Liver (tissue), 3 donors: ENCODE results near the gene POMGNT1.

Experiments
- CTCF ChIP-seq: fragments of 150-350 bp; IDR thresholded peaks from 2 replicates; pipeline ENCODE4 v1.5.1; 2017; ENCODE audit warnings: improper control_type of control experiment, low read depth, low read length; ENCODE audit not compliant: missing input control
- HNF4G ChIP-seq: IDR thresholded peaks from 2 replicates; pipeline ENCODE4 v1.6.1; 2016; ENCODE audit warnings: antibody characterized with exemption
- JUND ChIP-seq, 2 donors: IDR thresholded peaks; 2 replicates each; pipeline ENCODE4 v1.6.1; 2016; ENCODE audit warnings: antibody characterized with exemption in 2 of 2
- MAX ChIP-seq: IDR thresholded peaks from 2 replicates; pipeline ENCODE4 v1.6.1; 2016; ENCODE audit warnings: antibody characterized with exemption
- RAD21 ChIP-seq, 2 donors: IDR thresholded peaks; 2 replicates each; pipeline ENCODE4 v1.6.1; 2016; ENCODE audit warnings: antibody characterized with exemption in 2 of 2, mild to moderate bottlenecking in 2 of 2
- REST ChIP-seq: IDR thresholded peaks from 2 replicates; pipeline ENCODE4 v1.6.1; 2016; ENCODE audit warnings: antibody characterized with exemption, mild to moderate bottlenecking
- TAF1 ChIP-seq: conservative IDR thresholded peaks from 2 replicates; pipeline ENCODE4 v1.6.1; 2016; ENCODE audit warnings: antibody characterized with exemption, mild to moderate bottlenecking
- YY1 ChIP-seq: IDR thresholded peaks from 2 replicates; pipeline ENCODE4 v1.6.1; 2016; ENCODE audit warnings: antibody characterized with exemption, mild to moderate bottlenecking
- ZBTB33 ChIP-seq: IDR thresholded peaks from 2 replicates; pipeline ENCODE4 v1.6.1; 2016; ENCODE audit warnings: antibody characterized with exemption
- donor health status: healthy.
- donor health status: healthy.

- TF ChIP-seq ZBTB33 (no peak), CTCF (no peak), TAF1 (no peak), HNF4G (no peak), REST (no peak), YY1 (no peak), RAD21 (IDR thresholded peaks at IDR 0.05) (no peak), JUND (IDR thresholded peaks at IDR 0.05) (no peak), MAX (no peak)
These were observed 26.7 kb upstream of the POMGNT1 start for GRCh38 chr1:46224966-46225365.
